Type B pancreatic cell (in vitro differentiated cells): ENCODE data around the gene APOL1. TPM values are rescaled to one million over a fixed set of nuclear protein-coding genes. Genes with fewer than 3 reads are reported as not detected.
"Not testable (repeated sequence)": the region's sequence is repeated elsewhere in the genome, so short reads cannot be mapped to it uniquely, and the experiment has no call there.

Experiments used
- DNase-seq: peaks from one replicate; pipeline ENCODE4 v3.0.0; 2021; ENCODE audit warnings: mixed read lengths; ENCODE audit not compliant: unreplicated experiment; ENCODE audit errors: extremely low spot score
- H3K27ac Mint-ChIP-seq: 2 replicates; pipeline ENCODE4 v1.8.0; 2021; ENCODE audit warnings: mild to moderate bottlenecking, mixed read lengths
- H3K27me3 Mint-ChIP-seq: 2 replicates; pipeline ENCODE4 v1.8.0; 2021; ENCODE audit warnings: mixed read lengths
- H3K36me3 Mint-ChIP-seq: 2 replicates; pipeline ENCODE4 v1.8.0; 2021; ENCODE audit warnings: mixed read lengths
- H3K4me1 Mint-ChIP-seq: one replicate; pipeline ENCODE4 v1.8.0; 2021; ENCODE audit warnings: mixed read lengths; ENCODE audit not compliant: unreplicated experiment
- H3K4me3 Mint-ChIP-seq: 2 replicates; pipeline ENCODE4 v1.8.0; 2021; ENCODE audit warnings: mild to moderate bottlenecking, mixed read lengths
- H3K9me3 Mint-ChIP-seq: 2 replicates; pipeline ENCODE4 v1.8.0; 2021; ENCODE audit warnings: mixed read lengths
- CTCF ChIP-seq: fragments of 200-600 bp; sonication (generic); conservative IDR thresholded peaks from 2 replicates; pipeline ENCODE4 v1.5.0; 2021; ENCODE audit warnings: antibody characterized with exemption, mild to moderate bottlenecking
- total RNA-seq: library from RNA; stranded (reverse); gene quantifications from 2 replicates; pipeline ENCODE4 v1.2.1, GENCODE V29; 2021; ENCODE audit warnings: low replicate concordance

APOL1 gene
- total RNA-seq, 1 donor from 2014 or later, result 6.8 TPM

- Mint-ChIP-seq H3K4me3 (no peak overlapping the region), H3K36me3 (no peaks in the 10 kb centered on the region), H3K4me1 (peaks cover 31% of the 10 kb centered on the region), H3K27me3 (no peaks in the 10 kb centered on the region), H3K27ac (peak overlapping the region; percentile 68), H3K9me3 (peaks cover 5% of the 10 kb centered on the region)
- no peak for DNase-seq
- TF ChIP-seq CTCF, result no peak
Observed at GRCh38 chr22:36253523-36254490, 874 bp downstream of the APOL1 start.

- not testable (repeated sequence) for H3K27me3 Mint-ChIP-seq, H3K9me3 Mint-ChIP-seq
- peaks cover 43% of the 10 kb centered on the region for H3K4me1 Mint-ChIP-seq
Observed at GRCh38 chr22:36255572-36255971, 2.6 kb downstream of the APOL1 start.

GRCh38 chr22:36256478-36256877, 3.5 kb downstream of the APOL1 start:
- Mint-ChIP-seq H3K4me3 (no peak overlapping the region), H3K9me3 (no peaks in the 10 kb centered on the region), H3K4me1 (peaks cover 50% of the 10 kb centered on the region), H3K27me3 (no peaks in the 10 kb centered on the region), H3K36me3 (no peaks in the 10 kb centered on the region), H3K27ac (peak overlapping the region; percentile 17)
- no peak for TF ChIP-seq CTCF
- no peak for DNase-seq

More at GRCh38 chr22:36255572-36255971, 2.6 kb downstream of the APOL1 start:
- H3K27ac Mint-ChIP-seq, DNase-seq, H3K4me3 Mint-ChIP-seq, H3K36me3 Mint-ChIP-seq: not testable (repeated sequence)

- H3K27ac Mint-ChIP-seq, result no peak overlapping the region
- TF ChIP-seq CTCF, result no peak
- DNase-seq, result no peak
- H3K36me3 Mint-ChIP-seq, result no peaks in the 10 kb centered on the region
- H3K27me3 Mint-ChIP-seq, result no peaks in the 10 kb centered on the region
- H3K4me1 Mint-ChIP-seq, result peaks cover 50% of the 10 kb centered on the region
- H3K9me3 Mint-ChIP-seq, result no peaks in the 10 kb centered on the region
- no peak overlapping the region for H3K4me3 Mint-ChIP-seq
Observed at GRCh38 chr22:36257308-36257707, 4.4 kb downstream of the APOL1 start.

- TF ChIP-seq CTCF, result no peak
- DNase-seq, result no peak
- H3K9me3 Mint-ChIP-seq, result no peaks in the 10 kb centered on the region
- H3K4me3 Mint-ChIP-seq, result peak overlapping the region; percentile 11
- H3K27me3 Mint-ChIP-seq, result no peaks in the 10 kb centered on the region
- peaks cover 45% of the 10 kb centered on the region for H3K4me1 Mint-ChIP-seq
- peak overlapping the region; percentile 67 for H3K27ac Mint-ChIP-seq
- no peaks in the 10 kb centered on the region for H3K36me3 Mint-ChIP-seq
Observed at GRCh38 chr22:36257948-36258670, 5.2 kb downstream of the APOL1 start.
